ENCODE results near the gene FST. TPM values are rescaled to one million over a fixed set of nuclear protein-coding genes. Genes with fewer than 3 reads are reported as not detected.

FST gene
- total and polyA plus RNA-seq, 8 donors: 0.60 to 3.7 (median 0.88) TPM

GRCh38 chr5:53446908-53447307 is 33.5 kb upstream of the FST start:
- intact Hi-C loops (cut with DNase I): no loop called here
- no peaks in the 10 kb centered on the region for H3K4me1 ChIP-seq
- no peaks in the 10 kb centered on the region for H3K36me3 ChIP-seq
- H3K4me3 ChIP-seq: no peak overlapping the region
- TF ChIP-seq CTCF (IDR thresholded peaks at IDR 0.05): no peak
- H3K9me3 ChIP-seq: no peaks in the 10 kb centered on the region
- H3K27ac ChIP-seq: no peak overlapping the region
- H3K27me3 ChIP-seq: no peaks in the 10 kb centered on the region
- no peak for ATAC-seq
- no peak for DNase-seq

- Histone ChIP-seq H3K4me3 (no peak overlapping the region), H3K27me3 (no peaks in the 10 kb centered on the region), H3K27ac (no peak overlapping the region), H3K9me3 (no peaks in the 10 kb centered on the region), H3K4me1 (no peaks in the 10 kb centered on the region), H3K36me3 (no peaks in the 10 kb centered on the region)
- intact Hi-C loops (cut with DNase I): no loop called here
- no peak for TF ChIP-seq CTCF (IDR thresholded peaks at IDR 0.05)
- DNase-seq: no peak
- no peak for ATAC-seq
Observed at GRCh38 chr5:53448851-53449250, 31.6 kb upstream of the FST start.

GRCh38 chr5:53453898-53454718 is 26.3 kb upstream of the FST start:
- Histone ChIP-seq H3K9me3 (no peaks in the 10 kb centered on the region), H3K4me3 (no peak overlapping the region), H3K4me1 (no peaks in the 10 kb centered on the region), H3K27ac (no peak overlapping the region), H3K27me3 (no peaks in the 10 kb centered on the region), H3K36me3 (no peaks in the 10 kb centered on the region)
- DNase-seq (no peak), ATAC-seq (no peak)
- TF ChIP-seq CTCF (IDR thresholded peaks at IDR 0.05): no peak
- intact Hi-C loops (cut with DNase I): no loop called here

GRCh38 chr5:53454719-53455000 is 25.8 kb upstream of the FST start:
- Histone ChIP-seq H3K4me1 (no peaks in the 10 kb centered on the region), H3K9me3 (no peaks in the 10 kb centered on the region)
- no peak for ATAC-seq

GRCh38 chr5:53456366-53456765 is 24.1 kb upstream of the FST start:
- no peak for TF ChIP-seq CTCF (IDR thresholded peaks at IDR 0.05)
- Histone ChIP-seq H3K27me3 (no peaks in the 10 kb centered on the region), H3K36me3 (no peaks in the 10 kb centered on the region), H3K4me1 (no peaks in the 10 kb centered on the region), H3K27ac (no peak overlapping the region), H3K4me3 (no peak overlapping the region), H3K9me3 (no peaks in the 10 kb centered on the region)
- intact Hi-C loops (cut with DNase I): no loop called here
- no peak for DNase-seq
- no peak for ATAC-seq

More at GRCh38 chr5:53454719-53455000, 25.8 kb upstream of the FST start:
- intact Hi-C loops (cut with DNase I): no loop called here
- H3K27me3 ChIP-seq: no peaks in the 10 kb centered on the region
- H3K4me3 ChIP-seq: no peak overlapping the region
- no peak for DNase-seq
- no peak overlapping the region for H3K27ac ChIP-seq
- no peaks in the 10 kb centered on the region for H3K36me3 ChIP-seq
- TF ChIP-seq CTCF (IDR thresholded peaks at IDR 0.05): no peak

Measured in left lung (tissue), 10 donors.